GM19452 (cell line): ENCODE data around the gene FLVCR1.
A peak's percentile ranks its signal among the peaks of the same experiment; 100 is the strongest.
"Not testable (repeated sequence)": the region's sequence is repeated elsewhere in the genome, so short reads cannot be mapped to it uniquely, and the experiment has no call there.

Source experiments
- ATAC-seq: cut with Tn5 transposase; IDR thresholded peaks from one replicate; pipeline ENCODE4 v1.9.1; 2021; ENCODE audit not compliant: unreplicated experiment

The FLVCR1 gene

GRCh38 chr1:212857992-212858460, at the start of gene FLVCR1:
Gene FLVCR1 (plus strand): TSS chr1:212858275. CDS start chr1:212858453, 178 bp downstream.
- ATAC-seq: peak; percentile 96

DNA sequence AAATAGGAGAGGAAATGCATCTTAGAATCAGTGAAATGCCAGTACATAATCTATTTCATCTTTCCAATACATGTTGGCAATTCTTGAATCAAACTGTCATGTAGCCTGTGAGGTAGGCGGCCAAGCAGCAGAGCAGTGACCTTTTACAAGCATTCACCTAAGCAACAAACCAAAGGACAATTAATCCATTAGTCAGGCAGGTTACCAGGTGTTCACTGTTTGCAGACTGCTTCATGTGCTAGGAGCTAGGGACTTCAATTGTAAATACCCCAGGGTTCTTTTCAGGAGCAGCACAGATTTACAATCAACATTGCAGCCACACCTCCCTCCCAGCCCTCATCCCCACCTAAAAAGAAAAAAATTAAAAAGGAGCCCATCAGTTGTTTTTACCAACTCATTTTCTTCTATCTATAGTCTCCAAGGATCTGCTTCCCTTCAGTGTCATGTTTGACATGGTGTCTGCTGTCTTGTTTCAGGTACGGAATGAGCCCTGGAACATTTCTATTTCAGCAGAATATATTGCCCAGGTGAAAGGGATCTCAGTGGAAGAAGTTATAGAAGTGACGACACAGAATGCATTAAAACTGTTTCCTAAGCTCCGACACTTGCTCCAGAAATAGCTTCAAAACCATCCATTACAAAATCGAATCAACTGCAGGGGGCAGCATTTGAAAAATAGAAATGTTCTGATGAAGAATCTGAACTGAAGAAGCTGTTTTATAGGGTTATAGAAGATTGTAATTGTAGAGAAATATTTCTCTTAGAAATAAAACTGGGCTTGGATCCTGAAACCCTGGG, 43.3 kb upstream of the FLVCR1 start:
- ATAC-seq: no peak

GRCh38 chr1:212816567-212817278, 41.4 kb upstream of the FLVCR1 start:
- no peak for ATAC-seq

DNA sequence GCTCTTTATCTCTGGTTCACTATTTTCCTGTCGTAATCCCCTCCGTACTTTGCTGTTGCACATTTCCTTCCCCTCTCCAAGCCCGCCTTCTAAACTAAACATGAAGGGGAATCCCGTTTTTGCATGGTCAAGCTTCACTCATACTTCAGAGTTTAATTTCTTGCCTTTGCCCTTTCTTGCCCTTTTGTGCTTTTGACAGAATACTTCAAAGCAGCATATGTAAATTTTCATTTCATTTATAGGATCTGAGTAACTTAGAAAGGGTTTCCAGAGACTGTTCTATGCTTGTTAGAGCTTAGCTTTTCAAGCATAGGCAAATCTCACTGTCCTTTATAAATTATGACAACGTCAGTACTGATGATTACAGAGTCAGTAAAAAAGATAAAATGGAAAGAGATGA, 38.3 kb upstream of the FLVCR1 start:
- ATAC-seq: peak; percentile 54

- no peak for ATAC-seq
These were observed 37.1 kb upstream of the FLVCR1 start for GRCh38 chr1:212820969-212821368.

- ATAC-seq: no peak
These were observed 35.1 kb upstream of the FLVCR1 start for GRCh38 chr1:212822956-212823355.

- ATAC-seq: no peak
These were observed 33.9 kb upstream of the FLVCR1 start for GRCh38 chr1:212824201-212824600.

- ATAC-seq: no peak
These were observed 32.1 kb upstream of the FLVCR1 start for GRCh38 chr1:212825798-212826452.

DNA sequence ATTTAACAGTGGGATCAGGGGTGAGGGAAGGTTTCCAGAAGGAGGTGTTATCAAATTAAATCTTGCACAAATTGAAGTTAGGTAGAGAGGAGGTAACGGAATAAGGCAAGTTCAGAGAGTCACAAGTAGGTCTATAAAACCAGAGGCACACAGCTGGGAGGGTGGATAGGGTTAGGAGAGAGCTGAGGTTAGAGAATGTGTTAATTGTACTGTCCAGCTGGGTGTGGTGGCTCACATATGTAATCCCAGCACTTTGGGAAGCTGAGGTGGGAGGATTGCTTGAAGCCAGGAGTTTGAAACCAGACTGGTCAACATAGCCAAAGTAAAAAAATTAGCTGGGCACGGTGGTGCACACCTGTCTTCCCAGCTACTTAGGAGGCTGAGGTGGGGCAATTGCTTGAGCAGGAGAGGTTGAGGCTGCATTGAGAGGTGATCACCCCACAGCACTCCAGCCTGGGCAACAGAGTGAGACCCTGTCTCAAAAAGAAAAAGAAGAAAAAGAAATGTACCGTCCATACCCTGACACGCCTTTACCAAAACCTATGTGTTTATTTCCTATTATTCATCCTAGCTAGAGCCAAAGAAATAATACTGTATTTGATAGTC, 30.8 kb upstream of the FLVCR1 start:
- ATAC-seq: no peak

DNA sequence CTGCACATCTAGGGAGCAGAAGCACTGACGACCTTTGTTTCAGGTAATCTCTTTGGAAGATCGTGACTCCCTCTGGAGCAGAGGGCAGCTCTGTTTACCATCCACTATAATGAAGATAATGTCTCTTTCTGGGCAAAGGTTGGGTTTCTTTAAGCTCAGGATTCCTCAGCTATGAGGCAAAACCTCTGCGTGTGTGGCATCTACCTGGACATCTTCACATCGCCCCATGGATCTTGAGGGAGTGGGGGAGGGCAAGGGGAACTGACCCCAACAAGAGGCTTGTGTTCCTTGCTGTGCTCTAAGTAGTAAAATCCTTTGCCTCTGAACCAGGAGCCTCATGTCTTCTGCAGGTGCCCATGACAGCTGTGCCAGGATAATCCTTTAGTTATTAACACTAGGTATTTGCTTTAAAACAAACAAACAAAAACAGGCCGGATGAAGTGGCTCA, 30.2 kb upstream of the FLVCR1 start:
- no peak for ATAC-seq

DNA sequence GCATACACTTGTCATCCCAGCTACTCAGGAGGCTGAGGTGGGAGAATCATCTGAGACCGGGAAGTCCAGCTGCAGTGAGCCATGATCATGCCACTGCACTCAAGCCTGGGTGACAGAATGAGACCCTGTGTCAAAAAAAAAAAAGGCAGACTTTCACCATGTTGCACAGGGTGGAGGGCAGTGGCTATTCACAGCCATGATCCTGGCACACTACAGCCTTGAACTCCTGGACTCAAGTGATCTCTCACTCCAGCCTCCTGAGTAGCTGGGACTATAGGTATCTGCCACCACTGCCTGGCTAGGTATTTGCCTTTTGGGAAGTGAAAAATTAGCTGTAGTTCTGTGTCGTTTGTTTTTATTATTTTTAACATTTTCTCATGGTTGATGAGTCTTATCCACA, 29.7 kb upstream of the FLVCR1 start:
- ATAC-seq: no peak

DNA sequence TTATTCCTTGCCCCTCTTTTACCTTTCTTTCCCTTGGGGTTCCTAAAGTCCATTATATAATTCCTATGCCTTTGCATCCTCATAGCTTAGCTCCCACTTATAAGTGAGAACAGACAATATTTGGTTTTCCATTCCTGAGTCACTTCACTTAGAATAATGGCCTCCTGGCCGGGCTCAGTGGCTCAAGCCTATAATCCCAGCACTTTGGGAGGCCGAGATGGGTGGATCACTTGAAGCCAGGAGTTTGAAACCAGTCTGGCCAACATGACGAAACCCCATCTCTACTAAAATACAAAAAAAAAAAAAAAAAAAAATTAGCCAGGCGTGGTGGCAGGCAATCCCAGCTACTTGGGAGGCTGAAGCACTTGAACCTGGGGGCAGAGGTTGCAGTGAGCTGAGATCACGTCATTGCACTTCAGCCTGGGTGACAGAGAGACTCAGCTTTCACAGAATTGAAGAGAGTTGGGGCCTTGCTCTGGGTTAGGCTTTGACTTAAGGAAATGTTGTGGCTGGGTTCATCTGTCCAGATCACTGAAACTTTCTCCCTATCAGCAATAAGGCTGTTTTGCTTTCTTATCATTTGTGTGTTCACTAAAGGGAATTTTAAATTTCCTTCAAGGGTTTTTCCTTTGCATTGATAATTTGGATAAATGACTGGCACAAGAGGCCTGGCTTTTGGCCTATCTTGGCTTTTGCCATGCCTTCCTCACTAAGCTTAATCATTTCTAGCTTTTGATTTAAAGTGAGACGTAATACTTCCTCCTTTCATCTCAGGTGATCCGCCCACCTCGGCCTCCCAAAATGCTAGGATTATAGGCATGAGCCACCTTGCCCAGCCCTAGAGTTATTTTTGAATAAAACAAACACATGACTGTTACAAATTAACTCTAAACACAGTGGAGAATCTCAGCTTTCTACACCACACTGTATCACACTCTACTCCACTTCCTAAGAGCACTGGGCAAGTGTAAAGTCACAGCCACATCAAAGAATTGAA, 24.6 kb upstream of the FLVCR1 start:
- peak; percentile 90 for ATAC-seq

DNA sequence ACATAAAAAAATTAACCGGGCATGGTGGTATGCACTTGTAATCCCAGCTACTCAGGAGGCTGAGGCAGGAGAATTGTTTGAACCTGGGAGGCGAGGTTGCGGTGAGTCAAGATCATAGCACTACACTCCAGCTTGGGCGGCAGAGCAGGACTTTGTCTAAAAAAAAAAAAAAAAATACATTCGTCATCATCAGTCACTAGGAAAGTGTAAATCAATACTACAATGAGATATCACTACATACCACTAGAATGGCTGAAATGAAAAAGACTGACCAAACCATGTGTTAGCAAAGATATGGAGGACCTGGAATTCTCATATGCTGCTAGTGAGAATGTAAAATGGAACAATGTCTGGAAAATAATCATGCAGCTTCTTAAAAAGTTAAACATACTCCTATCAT, 19.9 kb upstream of the FLVCR1 start:
- no peak for ATAC-seq

DNA sequence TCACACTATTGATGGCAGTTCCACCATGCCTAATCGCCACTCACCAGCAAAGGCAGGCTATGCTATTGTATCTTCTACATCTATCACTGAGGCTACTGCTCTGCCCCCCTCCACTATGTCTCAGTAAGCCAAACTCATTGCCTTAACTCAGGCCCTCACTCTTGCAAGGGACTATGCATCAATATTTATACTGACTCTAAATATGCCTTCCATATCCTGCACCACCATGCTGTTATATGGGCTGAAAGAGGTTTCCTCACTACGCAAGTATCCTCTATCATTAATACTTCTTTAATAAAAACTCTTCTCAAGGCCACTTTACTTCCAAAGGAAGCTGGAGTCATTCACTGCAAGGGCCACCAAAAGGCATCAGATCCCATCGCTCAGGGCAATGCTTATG, 13.6 kb upstream of the FLVCR1 start:
- not testable (repeated sequence) for ATAC-seq

GRCh38 chr1:212847549-212847948, 10.5 kb upstream of the FLVCR1 start, which contains the start of gene SPATA45:
Gene SPATA45 (minus strand): TSS chr1:212847649. CDS start chr1:212836149, 11,500 bp downstream.
- no peak for ATAC-seq

GRCh38 chr1:212852105-212852688, 5.9 kb upstream of the FLVCR1 start:
- no peak for ATAC-seq

GRCh38 chr1:212853658-212854057, 4.4 kb upstream of the FLVCR1 start:
- no peak for ATAC-seq

GRCh38 chr1:212856755-212857154, 1.3 kb upstream of the FLVCR1 start:
- no peak for ATAC-seq

DNA sequence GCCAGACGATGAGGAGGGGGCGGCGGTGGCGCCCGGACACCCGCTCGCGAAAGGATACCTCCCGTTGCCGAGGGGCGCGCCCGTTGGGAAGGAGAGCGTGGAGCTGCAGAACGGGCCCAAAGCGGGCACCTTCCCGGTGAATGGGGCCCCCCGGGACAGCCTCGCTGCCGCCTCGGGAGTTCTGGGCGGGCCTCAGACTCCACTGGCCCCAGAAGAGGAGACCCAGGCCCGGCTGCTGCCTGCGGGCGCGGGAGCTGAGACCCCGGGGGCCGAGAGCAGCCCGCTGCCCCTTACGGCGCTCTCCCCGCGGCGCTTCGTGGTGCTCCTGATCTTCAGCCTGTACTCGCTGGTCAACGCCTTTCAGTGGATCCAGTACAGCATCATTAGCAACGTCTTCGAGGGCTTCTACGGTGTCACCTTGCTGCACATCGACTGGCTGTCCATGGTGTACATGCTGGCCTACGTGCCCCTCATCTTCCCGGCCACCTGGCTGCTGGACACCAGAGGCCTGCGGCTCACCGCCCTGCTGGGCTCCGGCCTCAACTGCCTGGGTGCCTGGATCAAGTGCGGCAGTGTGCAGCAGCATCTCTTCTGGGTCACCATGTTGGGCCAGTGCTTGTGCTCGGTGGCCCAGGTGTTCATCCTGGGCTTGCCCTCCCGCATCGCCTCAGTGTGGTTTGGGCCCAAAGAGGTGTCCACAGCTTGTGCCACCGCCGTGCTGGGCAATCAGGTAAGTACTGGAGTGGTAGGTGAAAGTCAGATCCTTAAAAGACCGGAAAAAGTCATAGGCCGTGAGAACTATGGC, 588 bp downstream of the FLVCR1 start:
- ATAC-seq: peak; percentile 4
